Lower lobe of right lung (tissue), 2 donors: ENCODE data around the gene PTGIS. TPM values are rescaled to one million over a fixed set of nuclear protein-coding genes. Genes with fewer than 3 reads are reported as not detected.

Experiments
- ATAC-seq, 2 donors: fragments of 200-7000 bp; cut with Tn5 transposase; one replicate each; pipeline ENCODE4 v1.9.1; 2020 to 2022; ENCODE audit warnings: mild to moderate bottlenecking in 2 of 2, moderate library complexity in 2 of 2
- DNase-seq: peaks from one replicate; pipeline ENCODE4 v3.0.0-alpha.2; 2020
- H3K27ac ChIP-seq: fragments of 200-600 bp; one replicate; pipeline ENCODE4 v1.8.0; 2022
- H3K27me3 ChIP-seq: fragments of 200-600 bp; one replicate; pipeline ENCODE4 v1.8.0; 2022; ENCODE audit warnings: low read depth
- H3K36me3 ChIP-seq: fragments of 200-600 bp; one replicate; pipeline ENCODE4 v1.8.0; 2022; ENCODE audit warnings: mild to moderate bottlenecking
- H3K4me1 ChIP-seq: fragments of 200-600 bp; one replicate; pipeline ENCODE4 v1.8.0; 2022
- H3K4me3 ChIP-seq: fragments of 200-600 bp; one replicate; pipeline ENCODE4 v1.8.0; 2022; ENCODE audit warnings: mild to moderate bottlenecking
- H3K9me3 ChIP-seq: fragments of 200-600 bp; one replicate; pipeline ENCODE4 v1.8.0; 2022
- CTCF ChIP-seq: fragments of 200-600 bp; IDR thresholded peaks from one replicate; pipeline ENCODE4 v1.8.0; 2022; ENCODE audit warnings: antibody characterized with exemption, mild to moderate bottlenecking
- intact Hi-C: fragments of 100-400 bp; cut with DNase I; formaldehyde crosslinking; loops from one replicate; pipeline ENCODE4 v1.11.0; 2022
- total RNA-seq: library from RNA; stranded (reverse); fragmentation: NEBNext Ultra II Directional; extraction: Animal tissue kit (Norgen Biotek cat#: 25700); gene quantifications from one replicate; pipeline ENCODE4 v1.2.1, GENCODE V29; 2021
- donor health status: DM: no; HTN: yes; CAD: no; lungs with severe emphysema.

PTGIS gene
- total RNA-seq, 1 donor from 2014 or later = 41.2 TPM

GRCh38 chr20:49532285-49532946, 35.5 kb downstream of the PTGIS start:
- Histone ChIP-seq H3K4me1 (peaks cover 8% of the 10 kb centered on the region), H3K4me3 (no peak overlapping the region), H3K27ac (no peak overlapping the region), H3K27me3 (no peaks in the 10 kb centered on the region), H3K36me3 (peaks cover 6% of the 10 kb centered on the region), H3K9me3 (no peaks in the 10 kb centered on the region)
- intact Hi-C loops = no loop called here
- DNase-seq (no peak), ATAC-seq (no peak)
- TF ChIP-seq CTCF = no peak

- no peaks in the 10 kb centered on the region for H3K9me3 ChIP-seq
- H3K27me3 ChIP-seq = no peaks in the 10 kb centered on the region
- H3K27ac ChIP-seq = no peak overlapping the region
- H3K36me3 ChIP-seq = peaks cover 6% of the 10 kb centered on the region
- DNase-seq (no peak), ATAC-seq (no peak)
- no peak for TF ChIP-seq CTCF
- H3K4me1 ChIP-seq = peaks cover 3% of the 10 kb centered on the region
- intact Hi-C loops = no loop called here
- no peak overlapping the region for H3K4me3 ChIP-seq
These were observed 38.5 kb downstream of the PTGIS start for GRCh38 chr20:49529470-49529869.

GRCh38 chr20:49526568-49526967, 41.4 kb downstream of the PTGIS start:
- Histone ChIP-seq H3K4me3 (no peak overlapping the region), H3K27ac (no peak overlapping the region), H3K9me3 (no peaks in the 10 kb centered on the region), H3K36me3 (peaks cover 12% of the 10 kb centered on the region), H3K27me3 (no peaks in the 10 kb centered on the region), H3K4me1 (no peaks in the 10 kb centered on the region)
- ATAC-seq = no peak
- intact Hi-C loops = no loop called here
- TF ChIP-seq CTCF = no peak
- no peak for DNase-seq

- H3K27ac ChIP-seq = no peak overlapping the region
- TF ChIP-seq CTCF = no peak
- DNase-seq (no peak), ATAC-seq (no peak)
- H3K4me3 ChIP-seq = no peak overlapping the region
- H3K4me1 ChIP-seq = no peaks in the 10 kb centered on the region
- intact Hi-C loops = no loop called here
- H3K27me3 ChIP-seq = no peaks in the 10 kb centered on the region
- peaks cover 12% of the 10 kb centered on the region for H3K36me3 ChIP-seq
- no peaks in the 10 kb centered on the region for H3K9me3 ChIP-seq
These were observed 41.9 kb downstream of the PTGIS start for GRCh38 chr20:49526056-49526455.

- Histone ChIP-seq H3K9me3 (no peaks in the 10 kb centered on the region), H3K4me3 (no peak overlapping the region), H3K27ac (no peak overlapping the region), H3K4me1 (no peaks in the 10 kb centered on the region), H3K36me3 (peaks cover 6% of the 10 kb centered on the region), H3K27me3 (no peaks in the 10 kb centered on the region)
- ATAC-seq (no peak), DNase-seq (no peak)
- intact Hi-C loops = no loop called here
- no peak for TF ChIP-seq CTCF
These were observed 44.1 kb downstream of the PTGIS start for GRCh38 chr20:49523767-49524360.
